Mesothelial cell of epicardium (in vitro differentiated cells): Measurements from ENCODE around the gene DLL1. TPM values are rescaled to one million over a fixed set of nuclear protein-coding genes. Genes with fewer than 3 reads are reported as not detected.
A peak's percentile ranks its signal among the peaks of the same experiment; 100 is the strongest.

Experiments
- DNase-seq, 2 experiments: peaks; one replicate each; pipeline ENCODE4 v3.0.0; 2021; ENCODE audit warnings: low spot score in 2 of 2; ENCODE audit not compliant: unreplicated experiment in 2 of 2
- H3K27ac Mint-ChIP-seq: 2 replicates; pipeline ENCODE4 v1.8.0; 2021; ENCODE audit warnings: mixed read lengths
- H3K27me3 Mint-ChIP-seq: 2 replicates; pipeline ENCODE4 v1.8.0; 2021; ENCODE audit warnings: low read depth, mixed read lengths
- H3K36me3 Mint-ChIP-seq: 2 replicates; pipeline ENCODE4 v1.8.0; 2021; ENCODE audit warnings: mixed read lengths
- H3K4me1 Mint-ChIP-seq: 2 replicates; pipeline ENCODE4 v1.8.0; 2021; ENCODE audit warnings: mixed read lengths
- H3K4me3 Mint-ChIP-seq: 2 replicates; pipeline ENCODE4 v1.8.0; 2021; ENCODE audit warnings: mild to moderate bottlenecking, moderate library complexity, mixed read lengths
- H3K9me3 Mint-ChIP-seq: 2 replicates; pipeline ENCODE4 v1.8.0; 2021; ENCODE audit warnings: mixed read lengths
- total RNA-seq: library from RNA; stranded (reverse); gene quantifications from 3 replicates; pipeline ENCODE4 v1.2.1, GENCODE V29; 2021
- TF ChIP-seq, protein P1 (sequence below): fragments of 200-600 bp; sonication (generic); IDR thresholded peaks from one replicate; pipeline ENCODE4 v1.5.0; 2021; ENCODE audit warnings: antibody characterized with exemption; ENCODE audit not compliant: unreplicated experiment

The DLL1 gene
- total RNA-seq, 1 donor from 2014 or later, result 3.6 TPM

GRCh38 chr6:170255426-170256125, 35.3 kb downstream of the DLL1 start:
- H3K9me3 Mint-ChIP-seq, result no peaks in the 10 kb centered on the region
- no peak overlapping the region for H3K27ac Mint-ChIP-seq
- H3K4me1 Mint-ChIP-seq, result peaks cover 10% of the 10 kb centered on the region
- no peak overlapping the region for H3K4me3 Mint-ChIP-seq
- H3K36me3 Mint-ChIP-seq, result no peaks in the 10 kb centered on the region
- DNase-seq, result no peak
- H3K27me3 Mint-ChIP-seq, result no peaks in the 10 kb centered on the region
- TF ChIP-seq, protein P1, sequence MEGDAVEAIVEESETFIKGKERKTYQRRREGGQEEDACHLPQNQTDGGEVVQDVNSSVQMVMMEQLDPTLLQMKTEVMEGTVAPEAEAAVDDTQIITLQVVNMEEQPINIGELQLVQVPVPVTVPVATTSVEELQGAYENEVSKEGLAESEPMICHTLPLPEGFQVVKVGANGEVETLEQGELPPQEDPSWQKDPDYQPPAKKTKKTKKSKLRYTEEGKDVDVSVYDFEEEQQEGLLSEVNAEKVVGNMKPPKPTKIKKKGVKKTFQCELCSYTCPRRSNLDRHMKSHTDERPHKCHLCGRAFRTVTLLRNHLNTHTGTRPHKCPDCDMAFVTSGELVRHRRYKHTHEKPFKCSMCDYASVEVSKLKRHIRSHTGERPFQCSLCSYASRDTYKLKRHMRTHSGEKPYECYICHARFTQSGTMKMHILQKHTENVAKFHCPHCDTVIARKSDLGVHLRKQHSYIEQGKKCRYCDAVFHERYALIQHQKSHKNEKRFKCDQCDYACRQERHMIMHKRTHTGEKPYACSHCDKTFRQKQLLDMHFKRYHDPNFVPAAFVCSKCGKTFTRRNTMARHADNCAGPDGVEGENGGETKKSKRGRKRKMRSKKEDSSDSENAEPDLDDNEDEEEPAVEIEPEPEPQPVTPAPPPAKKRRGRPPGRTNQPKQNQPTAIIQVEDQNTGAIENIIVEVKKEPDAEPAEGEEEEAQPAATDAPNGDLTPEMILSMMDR, result no peak

DNA sequence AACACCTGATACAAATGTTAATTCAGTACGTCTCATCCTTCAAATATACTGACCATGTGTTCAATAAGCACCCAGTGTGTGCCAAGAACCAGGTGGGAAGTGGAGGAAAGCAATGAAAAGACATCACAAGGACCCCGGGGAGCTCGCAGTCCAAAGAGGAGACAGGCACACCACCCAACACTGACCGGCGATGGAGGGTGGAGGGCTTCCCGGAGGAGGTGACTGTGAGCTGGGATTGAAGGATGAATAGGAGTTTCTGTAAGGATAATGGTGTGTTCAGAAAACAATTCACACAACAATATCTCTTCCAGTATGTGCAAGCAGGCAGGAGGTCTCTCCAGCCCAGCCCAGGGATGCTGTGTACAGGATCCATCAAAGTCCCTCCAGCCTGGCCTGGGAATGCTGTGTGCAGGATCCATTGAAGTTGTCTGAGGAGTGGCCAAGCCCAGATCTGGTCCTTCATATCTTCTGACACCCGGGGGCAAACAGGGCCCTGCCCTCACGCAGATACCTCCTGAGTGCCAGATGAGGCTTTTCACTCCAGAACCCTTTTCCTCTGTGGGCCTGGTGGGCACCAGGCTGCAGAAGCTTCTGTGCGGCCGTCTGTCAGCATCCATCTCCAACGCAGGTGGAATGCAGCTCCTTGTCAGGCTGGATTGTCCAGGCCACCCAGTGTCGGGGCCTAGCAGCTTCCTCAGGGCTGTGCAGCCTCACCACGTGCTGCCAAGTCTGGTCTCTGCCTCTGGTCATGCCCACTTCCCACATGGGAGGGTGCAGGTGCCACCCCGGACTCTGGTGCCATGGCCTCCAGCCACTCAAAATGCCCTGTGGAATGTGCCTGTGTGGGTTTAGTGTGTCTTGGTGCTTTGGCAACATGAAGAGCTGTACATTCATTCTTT, 36.3 kb downstream of the DLL1 start:
- no peaks in the 10 kb centered on the region for H3K9me3 Mint-ChIP-seq
- H3K27ac Mint-ChIP-seq, result no peak overlapping the region
- H3K36me3 Mint-ChIP-seq, result no peaks in the 10 kb centered on the region
- no peaks in the 10 kb centered on the region for H3K27me3 Mint-ChIP-seq
- H3K4me3 Mint-ChIP-seq, result no peak overlapping the region
- peaks cover 10% of the 10 kb centered on the region for H3K4me1 Mint-ChIP-seq
- TF ChIP-seq, protein P1, result no peak
- peak in 1 of 2 experiments; percentile 4 for DNase-seq

DNA sequence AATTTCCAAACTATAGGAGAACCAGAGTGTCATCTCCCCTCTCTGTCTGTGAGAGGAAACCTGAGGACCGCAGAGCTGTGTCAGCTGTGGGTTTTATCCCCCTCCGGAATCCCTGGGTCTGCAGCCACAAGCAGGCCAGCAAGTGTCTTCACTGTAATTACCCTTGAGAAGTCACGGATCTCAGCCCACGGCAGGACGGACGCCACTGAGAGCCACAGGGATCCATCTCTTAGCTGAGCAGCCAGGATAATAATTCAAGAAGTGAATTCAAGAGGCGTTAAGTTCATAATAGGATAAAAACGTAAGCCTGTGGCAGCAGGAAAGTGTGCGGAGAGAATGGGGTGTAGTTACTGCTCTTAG, 37.0 kb downstream of the DLL1 start:
- no peak overlapping the region for H3K27ac Mint-ChIP-seq
- TF ChIP-seq, protein P1, result no peak
- no peaks in the 10 kb centered on the region for H3K27me3 Mint-ChIP-seq
- H3K4me1 Mint-ChIP-seq, result peaks cover 10% of the 10 kb centered on the region
- DNase-seq, result no peak
- H3K4me3 Mint-ChIP-seq, result no peak overlapping the region
- no peaks in the 10 kb centered on the region for H3K9me3 Mint-ChIP-seq
- H3K36me3 Mint-ChIP-seq, result no peaks in the 10 kb centered on the region

DNA sequence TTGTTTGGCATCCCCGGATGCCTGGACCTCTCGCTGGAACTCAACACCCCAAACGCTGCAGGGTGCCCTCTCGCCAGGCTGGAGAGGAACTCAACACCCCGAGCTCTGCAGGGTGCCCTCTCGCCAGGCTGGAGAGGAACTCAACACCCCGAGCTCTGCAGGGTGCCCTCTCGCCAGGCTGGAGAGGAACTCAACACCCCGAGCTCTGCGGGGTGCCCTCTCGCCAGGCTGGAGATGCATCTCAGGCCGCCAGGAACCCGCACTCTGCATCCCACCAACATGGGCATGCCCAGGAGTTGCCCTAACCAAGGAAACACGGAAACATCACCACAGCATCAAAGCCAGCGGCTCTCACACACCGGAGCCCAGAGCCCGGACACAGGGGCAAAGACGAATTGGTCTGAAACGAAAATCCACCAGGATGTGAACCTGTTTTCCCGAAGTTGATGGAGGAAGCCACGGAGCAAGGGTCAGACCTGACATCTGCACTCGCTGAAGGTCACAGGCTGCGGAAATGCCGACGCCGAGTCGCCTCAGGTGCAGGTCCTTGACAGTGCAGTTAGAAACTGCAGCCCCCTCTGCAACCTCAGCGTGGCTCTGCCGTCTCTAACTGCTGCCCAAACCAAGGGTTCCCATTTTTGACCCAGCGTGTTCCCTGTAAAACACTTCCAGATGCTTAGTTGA, 37.5 kb downstream of the DLL1 start:
- no peaks in the 10 kb centered on the region for H3K9me3 Mint-ChIP-seq
- no peak for DNase-seq
- H3K4me1 Mint-ChIP-seq, result peaks cover 10% of the 10 kb centered on the region
- no peaks in the 10 kb centered on the region for H3K27me3 Mint-ChIP-seq
- no peak overlapping the region for H3K4me3 Mint-ChIP-seq
- TF ChIP-seq, protein P1, result no peak
- no peak overlapping the region for H3K27ac Mint-ChIP-seq
- no peaks in the 10 kb centered on the region for H3K36me3 Mint-ChIP-seq

GRCh38 chr6:170251776-170252571, 38.9 kb downstream of the DLL1 start:
- no peak overlapping the region for H3K4me3 Mint-ChIP-seq
- H3K9me3 Mint-ChIP-seq, result no peaks in the 10 kb centered on the region

More at GRCh38 chr6:170251776-170252571, 38.9 kb downstream of the DLL1 start:
- Mint-ChIP-seq H3K27ac (no peak overlapping the region), H3K4me1 (peaks cover 14% of the 10 kb centered on the region), H3K36me3 (no peaks in the 10 kb centered on the region), H3K27me3 (no peaks in the 10 kb centered on the region)
- DNase-seq, result no peak
- TF ChIP-seq, protein P1, result no peak
